SK-N-SH treated with all-trans-retinoic acid at 6 μM for 48 hours (cell line): ENCODE results near the gene STYX.

Experiments
- ATAC-seq: fragments of 200-7000 bp; cut with Tn5 transposase; 3 replicates; pipeline ENCODE4 v1.9.1; 2020; ENCODE audit warnings: mild to moderate bottlenecking, moderate library complexity
- ARNTL ChIP-seq: fragments of 450-650 bp; formaldehyde crosslinking; IDR thresholded peaks from 2 replicates; pipeline ENCODE4 v1.5.0; 2020; ENCODE audit warnings: low read depth, mild to moderate bottlenecking, moderate library complexity, borderline replicate concordance
- BACH2 ChIP-seq: fragments of 250-450 bp; sonication (Bioruptor Pico); IDR thresholded peaks from 2 replicates; pipeline ENCODE4 v1.9.0; 2021; ENCODE audit warnings: mild to moderate bottlenecking, borderline replicate concordance
- CREB5 ChIP-seq: fragments of 250-450 bp; sonication (Bioruptor Pico); IDR thresholded peaks from 2 replicates; pipeline ENCODE4 v1.5.1; 2020; ENCODE audit warnings: low read depth, mild to moderate bottlenecking, moderate library complexity
- CSRNP3 ChIP-seq: fragments of 250-450 bp; sonication (Bioruptor Pico); IDR thresholded peaks from 2 replicates; pipeline ENCODE4 v1.5.1; 2021; ENCODE audit warnings: mild to moderate bottlenecking, moderate library complexity
- ESRRG ChIP-seq: fragments of 250-450 bp; sonication (Bioruptor Pico); IDR thresholded peaks from 2 replicates; pipeline ENCODE4 v1.6.1; 2021; ENCODE audit warnings: mild to moderate bottlenecking
- GLIS3 ChIP-seq: fragments of 250-450 bp; sonication (Bioruptor Pico); IDR thresholded peaks from 2 replicates; pipeline ENCODE4 v1.5.0; 2020; ENCODE audit warnings: mild to moderate bottlenecking, moderate library complexity
- ISL1 ChIP-seq: fragments of 250-450 bp; sonication (Bioruptor Pico); IDR thresholded peaks from 2 replicates; pipeline ENCODE4 v2.1.2; 2022; ENCODE audit warnings: mild to moderate bottlenecking, moderate library complexity
- OSR1 ChIP-seq: fragments of 250-450 bp; sonication (Bioruptor Pico); IDR thresholded peaks from 2 replicates; pipeline ENCODE4 v1.8.0; 2022; ENCODE audit warnings: moderate library complexity, mild to moderate bottlenecking, inconsistent platforms
- PATZ1 ChIP-seq: fragments of 250-450 bp; sonication (Bioruptor Pico); IDR thresholded peaks from 2 replicates; pipeline ENCODE4 v1.8.0; 2020; ENCODE audit warnings: mild to moderate bottlenecking, moderate library complexity, borderline replicate concordance
- POU6F1 ChIP-seq: fragments of 250-450 bp; sonication (Bioruptor Pico); IDR thresholded peaks from 2 replicates; pipeline ENCODE4 v1.8.0; 2021; ENCODE audit warnings: low read depth, mild to moderate bottlenecking, moderate library complexity, borderline replicate concordance
- PPARA ChIP-seq: fragments of 250-450 bp; sonication (Bioruptor Pico); IDR thresholded peaks from 2 replicates; pipeline ENCODE4 v1.5.0; 2020; ENCODE audit warnings: mild to moderate bottlenecking, borderline replicate concordance
- TCF4 ChIP-seq: fragments of 250-450 bp; sonication (Bioruptor Pico); IDR thresholded peaks from 2 replicates; pipeline ENCODE4 v1.8.0; 2021; ENCODE audit warnings: mild to moderate bottlenecking, moderate library complexity, borderline replicate concordance
- TOX ChIP-seq: fragments of 250-450 bp; sonication (Bioruptor Pico); IDR thresholded peaks from 2 replicates; pipeline ENCODE4 v1.8.0; 2021; ENCODE audit warnings: mild to moderate bottlenecking, moderate library complexity, borderline replicate concordance
- TSHZ2 ChIP-seq: fragments of 250-450 bp; sonication (Bioruptor Pico); IDR thresholded peaks from 2 replicates; pipeline ENCODE4 v1.5.0; 2020; ENCODE audit warnings: mild to moderate bottlenecking, moderate library complexity
- ZC3H10 ChIP-seq: fragments of 250-450 bp; sonication (Bioruptor Pico); IDR thresholded peaks from 2 replicates; pipeline ENCODE4 v1.5.1; 2021; ENCODE audit warnings: mild to moderate bottlenecking, moderate library complexity
- ZFP3 ChIP-seq: fragments of 250-450 bp; sonication (Bioruptor Pico); IDR thresholded peaks from 2 replicates; pipeline ENCODE4 v1.5.0; 2020; ENCODE audit warnings: mild to moderate bottlenecking, moderate library complexity
- ZFP30 ChIP-seq: fragments of 450-650 bp; formaldehyde crosslinking; IDR thresholded peaks from 2 replicates; pipeline ENCODE4 v1.5.0; 2022; ENCODE audit warnings: mild to moderate bottlenecking, moderate library complexity
- ZNF565 ChIP-seq: fragments of 450-650 bp; formaldehyde crosslinking; conservative IDR thresholded peaks from 2 replicates; pipeline ENCODE4 v1.5.0; 2020; ENCODE audit warnings: low read depth, mild to moderate bottlenecking, moderate library complexity
- ZNF70 ChIP-seq: fragments of 450-650 bp; formaldehyde crosslinking; IDR thresholded peaks from 2 replicates; pipeline ENCODE4 v1.5.0; 2020; ENCODE audit warnings: mild to moderate bottlenecking, moderate library complexity
- ZNF8 ChIP-seq: fragments of 450-650 bp; formaldehyde crosslinking; IDR thresholded peaks from 2 replicates; pipeline ENCODE4 v1.5.0; 2020; ENCODE audit warnings: mild to moderate bottlenecking, moderate library complexity

STYX gene

GRCh38 chr14:52716155-52716554 is 13.8 kb upstream of the STYX start:
- no peak for ATAC-seq
- TF ChIP-seq ARNTL (CRISPR knock-in tag): no peak
- no peak for TF ChIP-seq BACH2 (CRISPR knock-in tag)
- no peak for TF ChIP-seq ZNF8 (CRISPR knock-in tag)
- TF ChIP-seq POU6F1 (CRISPR knock-in tag): no peak
- no peak for TF ChIP-seq GLIS3
- TF ChIP-seq ISL1 (CRISPR knock-in tag): no peak
- TF ChIP-seq PATZ1 (CRISPR knock-in tag): no peak
- TF ChIP-seq CSRNP3 (CRISPR knock-in tag): no peak

GRCh38 chr14:52723514-52724359 is 6.2 kb upstream of the STYX start:
- no peak for ATAC-seq
- no peak for TF ChIP-seq BACH2 (CRISPR knock-in tag)
- no peak for TF ChIP-seq POU6F1 (CRISPR knock-in tag)
- TF ChIP-seq ZNF70 (CRISPR knock-in tag): no peak
- TF ChIP-seq ISL1 (CRISPR knock-in tag): no peak
- TF ChIP-seq CSRNP3 (CRISPR knock-in tag): no peak
- no peak for TF ChIP-seq TOX (CRISPR knock-in tag)
- TF ChIP-seq ARNTL (CRISPR knock-in tag): no peak
- no peak for TF ChIP-seq OSR1 (CRISPR knock-in tag)
- TF ChIP-seq GLIS3: no peak
- TF ChIP-seq ZNF565 (CRISPR knock-in tag): no peak
- TF ChIP-seq TSHZ2 (CRISPR knock-in tag): no peak
- TF ChIP-seq TCF4 (CRISPR knock-in tag): no peak
- TF ChIP-seq PATZ1 (CRISPR knock-in tag): no peak
- TF ChIP-seq ZC3H10 (CRISPR knock-in tag): no peak
- TF ChIP-seq ESRRG: no peak
- no peak for TF ChIP-seq ZNF8 (CRISPR knock-in tag)
- TF ChIP-seq ZFP3 (CRISPR knock-in tag): no peak
- no peak for TF ChIP-seq ZFP30 (CRISPR knock-in tag)
- no peak for TF ChIP-seq PPARA (CRISPR knock-in tag)
- TF ChIP-seq CREB5 (CRISPR knock-in tag): no peak
